SK-N-SH (cell line): ENCODE results near the gene CACNA1D. TPM values are rescaled to one million over a fixed set of nuclear protein-coding genes. Genes with fewer than 3 reads are reported as not detected.

ENCODE experiments used
- CTCF ChIA-PET: fragments of 300-600, 350-600 bp; formaldehyde crosslinking; extraction: SDS; loops from one replicate; lab custom pipeline; 2021; lab: Yijun Ruan, JAX
- POLR2A ChIA-PET: fragments of 350-600 bp; sonication (Branson Sonifier 250); formaldehyde crosslinking; extraction: SDS; loops from one replicate; lab custom pipeline; 2020; ENCODE audit warnings: antibody characterized with exemption, inconsistent platforms; lab: Yijun Ruan, JAX
- DNase-seq: peaks from one replicate; pipeline ENCODE4 v3.0.0; 2012
- H2AFZ ChIP-seq: fragments of 200-600 bp; sonication (generic); 2 replicates; pipeline ENCODE4 v1.8.1; 2016; ENCODE audit warnings: antibody characterized with exemption, mild to moderate bottlenecking, low read depth
- H3F3A ChIP-seq: fragments of 200-600 bp; sonication (generic); replicated peaks from 2 replicates; pipeline ENCODE3; 2016; ENCODE audit warnings: antibody characterized with exemption, mild to moderate bottlenecking; ENCODE audit not compliant: insufficient read depth
- H3K27ac ChIP-seq, 2 experiments: fragments of 200-500 bp in 1 of 2; fragments of 200-600 bp in 1 of 2; sonication (Bioruptor generic) in 1 of 2; sonication (generic), shearing (Covaris generic) in 1 of 2; 2 replicates each; pipeline versions ENCODE4 v1.5.1 to v1.6.1; 2014 to 2016; ENCODE audit warnings: low read depth in 2 of 2, inconsistent platforms in 1 of 2, low read length in 1 of 2, mild to moderate bottlenecking in 1 of 2, mixed read lengths in 1 of 2
- H3K27me3 ChIP-seq: fragments of 200-600 bp; sonication (generic), shearing (Covaris generic); 2 replicates; pipeline ENCODE4 v1.6.1; 2016; ENCODE audit warnings: mixed run types; ENCODE audit not compliant: insufficient read depth
- H3K36me3 ChIP-seq, 2 experiments: fragments of 200-500 bp in 1 of 2; fragments of 200-600 bp in 1 of 2; sonication (Bioruptor generic) in 1 of 2; sonication (generic) in 1 of 2; replicated peaks in 1 of 2; 2 replicates each; pipeline versions ENCODE3 to v1.5.1; 2014 to 2016; ENCODE audit warnings: low read length in 1 of 2, mild to moderate bottlenecking in 1 of 2; ENCODE audit not compliant: insufficient read depth in 2 of 2, control insufficient read depth in 1 of 2
- H3K4me1 ChIP-seq, 2 experiments: fragments of 200-500 bp in 1 of 2; fragments of 200-600 bp in 1 of 2; sonication (Bioruptor generic) in 1 of 2; sonication (generic), shearing (Covaris generic) in 1 of 2; 2 replicates each; pipeline versions ENCODE4 v1.5.1 to v1.6.1; 2014 to 2016; ENCODE audit warnings: low read depth in 1 of 2, low read length in 1 of 2, mixed run types in 1 of 2; ENCODE audit not compliant: insufficient read depth in 2 of 2, control insufficient read depth in 1 of 2
- H3K4me2 ChIP-seq: fragments of 200-600 bp; sonication (generic), shearing (Covaris generic); 2 replicates; pipeline ENCODE4 v1.6.1; 2017; ENCODE audit warnings: mixed run types
- H3K4me3 ChIP-seq, 2 experiments: fragments of 200-500 bp in 1 of 2; fragments of 200-600 bp in 1 of 2; sonication (Bioruptor generic) in 1 of 2; sonication (generic), shearing (Covaris generic) in 1 of 2; 2 replicates each; pipeline versions ENCODE4 v1.5.1 to v1.8.1; 2014 to 2016; ENCODE audit warnings: low read depth in 2 of 2, inconsistent platforms in 1 of 2, low read length in 1 of 2, mild to moderate bottlenecking in 1 of 2, mixed read lengths in 1 of 2, moderate library complexity in 1 of 2
- H3K79me2 ChIP-seq: fragments of 200-600 bp; sonication (generic); 2 replicates; pipeline ENCODE4 v1.8.1; 2017; ENCODE audit warnings: mild to moderate bottlenecking; ENCODE audit not compliant: insufficient read depth
- H3K9ac ChIP-seq: fragments of 200-600 bp; sonication (generic); 2 replicates; pipeline ENCODE4 v1.6.1; 2017; ENCODE audit warnings: mixed run types
- H3K9me2 ChIP-seq: fragments of 200-600 bp; sonication (generic); 2 replicates; pipeline ENCODE4 v1.6.1; 2017; ENCODE audit warnings: mixed run types
- H3K9me3 ChIP-seq: fragments of 200-600 bp; sonication (generic); 2 replicates; pipeline ENCODE4 v1.6.1; 2017; ENCODE audit warnings: mixed run types, mild to moderate bottlenecking, moderate library complexity
- H4K20me1 ChIP-seq: fragments of 200-600 bp; sonication (generic); 2 replicates; pipeline ENCODE4 v1.6.1; 2017; ENCODE audit warnings: mild to moderate bottlenecking, mixed run types; ENCODE audit not compliant: insufficient read depth
- CHD2 ChIP-seq: fragments of 150-350 bp; IDR thresholded peaks from 2 replicates; pipeline ENCODE4 v1.6.1; 2018; ENCODE audit warnings: low read length; ENCODE audit not compliant: partially characterized antibody
- EP300 ChIP-seq, 2 experiments: IDR thresholded peaks; 2 replicates each; pipeline versions ENCODE4 v1.4.0 to v1.6.1; 2012; ENCODE audit warnings: borderline replicate concordance in 1 of 2, low read depth in 1 of 2, low read length in 1 of 2
- EZH2phosphoT487 ChIP-seq: fragments of 200-600 bp; sonication (generic); IDR thresholded peaks from 2 replicates; pipeline ENCODE4 v1.6.1; 2017; ENCODE audit warnings: low read depth, mixed run types, mild to moderate bottlenecking, antibody characterized with exemption, moderate library complexity, borderline replicate concordance
- FOSL2 ChIP-seq: IDR thresholded peaks from 2 replicates; pipeline ENCODE4 v1.4.0; 2012; ENCODE audit warnings: low read depth, mild to moderate bottlenecking, moderate library complexity, borderline replicate concordance
- GATA2 ChIP-seq: sonication (generic); formaldehyde crosslinking; IDR thresholded peaks from 2 replicates; pipeline ENCODE4 v1.5.0; 2020; ENCODE audit warnings: mild to moderate bottlenecking, missing genetic modification reagents
- JUND ChIP-seq: IDR thresholded peaks from 2 replicates; pipeline ENCODE4 v1.4.0; 2012
- MAX ChIP-seq: IDR thresholded peaks from 2 replicates; pipeline ENCODE4 v1.4.0; 2012; ENCODE audit warnings: low read depth
- MEF2A ChIP-seq: IDR thresholded peaks from 2 replicates; pipeline ENCODE4 v1.4.0; 2012; ENCODE audit warnings: low read depth, borderline replicate concordance
- MXI1 ChIP-seq: IDR thresholded peaks from 2 replicates; pipeline ENCODE4 v1.6.1; 2012; ENCODE audit warnings: mild to moderate bottlenecking, low read depth, low read length, improper control_type of control experiment
- NRF1 ChIP-seq: IDR thresholded peaks from 2 replicates; pipeline ENCODE4 v1.6.1; 2012; ENCODE audit warnings: low read depth, mild to moderate bottlenecking, low read length
- PBX3 ChIP-seq: IDR thresholded peaks from 2 replicates; pipeline ENCODE4; 2012
- RAD21 ChIP-seq: IDR thresholded peaks from 2 replicates; pipeline ENCODE4 v1.6.1; 2012; ENCODE audit warnings: mild to moderate bottlenecking, low read length
- SIN3A ChIP-seq: IDR thresholded peaks from 2 replicates; pipeline ENCODE4 v1.6.1; 2012; ENCODE audit warnings: low read depth, mild to moderate bottlenecking, low read length, moderate library complexity, borderline replicate concordance
- TAF1 ChIP-seq: IDR thresholded peaks from 2 replicates; pipeline ENCODE4 v1.6.1; 2012; ENCODE audit warnings: low read depth, mild to moderate bottlenecking, low read length, moderate library complexity, borderline replicate concordance
- USF1 ChIP-seq: IDR thresholded peaks from 2 replicates; pipeline ENCODE4 v1.4.0; 2012; ENCODE audit warnings: low read depth, borderline replicate concordance
- USF2 ChIP-seq: fragments of 150-350 bp; IDR thresholded peaks from 2 replicates; pipeline ENCODE4 v1.6.1; 2017; ENCODE audit warnings: antibody characterized with exemption, low read length, low read depth, borderline replicate concordance
- WGBS: methylation state at CpG from one replicate; pipeline ENCODE4 v1.1.6; 2017; ENCODE audit warnings: low lambda C conversion rate; 5-methylcytosine and 5-hydroxymethylcytosine counted together
- polyA plus RNA-seq, 3 experiments: library from polyadenylated mRNA; depleted of rRNA; stranded (reverse); fragments of >200 nt; gene quantifications; 2 replicates each; pipeline ENCODE4 v1.2.3, GENCODE V29; 2012

Gene CACNA1D
- polyA plus RNA-seq, 1 of the 3 experiments (the other 2 are of a cell fraction), result 0.12 TPM

GRCh38 chr3:53800041-53800906 is 305.9 kb downstream of the CACNA1D start:
- Histone ChIP-seq H3K9me3 (no peaks in the 10 kb centered on the region), H3K79me2 (no peaks in the 10 kb centered on the region), H3K36me3 (no peaks in the 10 kb centered on the region), H3K4me3 (no peak overlapping the region), H3K9me2 (no peaks in the 10 kb centered on the region), H3K27ac (no peak overlapping the region), H3K4me2 (no peak overlapping the region), H3F3A (no peaks in the 10 kb centered on the region), H3K9ac (no peak overlapping the region), H3K27me3 (no peaks in the 10 kb centered on the region), H4K20me1 (no peaks in the 10 kb centered on the region), H3K4me1 (peaks cover 8 to 48% of the 10 kb centered on the region in 2 experiments), H2AFZ (no peak overlapping the region)
- TF ChIP-seq SIN3A (no peak), PBX3 (no peak), MXI1 (no peak), USF1 (no peak), CHD2 (no peak)
- no peak for DNase-seq
- POLR2A ChIA-PET, result interaction anchor here (0.7 kb wide), 1 partner anchor 112 kb away, joined by 3 read pairs; no protein-coding TSS in a partner anchor
- CTCF ChIA-PET, result interaction anchor here (1.5 kb wide), 1 partner anchor 45 kb away, joined by 3 read pairs; no protein-coding TSS in a partner anchor
- WGBS, result 81% methylated on average over 13 of the region's 16 CpGs

GRCh38 chr3:53801319-53801718 is 306.9 kb downstream of the CACNA1D start:
- no peak overlapping the region for H2AFZ ChIP-seq
- H3K9me3 ChIP-seq, result no peaks in the 10 kb centered on the region
- H3K9me2 ChIP-seq, result no peaks in the 10 kb centered on the region
- H3F3A ChIP-seq, result no peaks in the 10 kb centered on the region
- H3K4me1 ChIP-seq, result peaks cover 13 to 40% of the 10 kb centered on the region in 2 experiments
- no peak overlapping the region for H3K9ac ChIP-seq
- H3K27ac ChIP-seq, result no peak overlapping the region
- H3K4me3 ChIP-seq, result no peak overlapping the region
- H3K79me2 ChIP-seq, result no peaks in the 10 kb centered on the region
- H4K20me1 ChIP-seq, result no peaks in the 10 kb centered on the region
- no peaks in the 10 kb centered on the region for H3K36me3 ChIP-seq
- no peaks in the 10 kb centered on the region for H3K27me3 ChIP-seq
- ChIA-PET POLR2A (no interaction called here), CTCF (no interaction called here)
- no peak overlapping the region for H3K4me2 ChIP-seq
- WGBS, result 85% methylated on average over 3 of the region's 9 CpGs
- DNase-seq, result no peak
- TF ChIP-seq JUND (no peak), MAX (no peak), FOSL2 (no peak), NRF1 (no peak), USF1 (no peak), GATA2 (CRISPR knock-in tag) (no peak), PBX3 (no peak), SIN3A (no peak), RAD21 (no peak), MEF2A (no peak), USF2 (no peak), TAF1 (no peak), EP300 (IDR thresholded peaks at IDR 0.05; ENCODE audit: borderline replicate concordance in 1 of 2, low read depth in 1 of 2, low read length in 1 of 2) (no peak), EZH2phosphoT487 (no peak)
